Ectodermal cell (in vitro differentiated cells): ENCODE data around the gene DMD.

Source experiments
- H3K27ac ChIP-seq: 2 replicates; pipeline ENCODE4 v1.7.0; 2013; ENCODE audit warnings: mild to moderate bottlenecking, low read depth, low read length; ENCODE audit not compliant: insufficient read depth, poor library complexity, severe bottlenecking
- H3K27me3 ChIP-seq: 2 replicates; pipeline ENCODE4 v1.7.0; 2013; ENCODE audit warnings: mild to moderate bottlenecking, low read length; ENCODE audit not compliant: insufficient read depth, control insufficient read depth, poor library complexity, severe bottlenecking
- H3K36me3 ChIP-seq: one replicate; pipeline ENCODE4 v1.7.0; 2013; ENCODE audit warnings: low read length; ENCODE audit not compliant: control insufficient read depth, insufficient read depth
- H3K4me1 ChIP-seq: one replicate; pipeline ENCODE4 v1.7.0; 2013; ENCODE audit warnings: low read length; ENCODE audit not compliant: control insufficient read depth, insufficient read depth
- H3K4me3 ChIP-seq: 2 replicates; pipeline ENCODE4 v1.7.0; 2013; ENCODE audit warnings: low read depth, low read length, control low read depth; ENCODE audit not compliant: insufficient read depth
- H3K9me3 ChIP-seq: 2 replicates; pipeline ENCODE4 v1.7.0; 2013; ENCODE audit warnings: mild to moderate bottlenecking, low read length, moderate library complexity; ENCODE audit not compliant: control insufficient read depth
- WGBS, 2 experiments: methylation state at CpG; one replicate each; pipeline ENCODE4 v1.1.7; 2013; ENCODE audit warnings: missing lambda C conversion rate in 2 of 2; 5-methylcytosine and 5-hydroxymethylcytosine counted together

The DMD gene

GRCh38 chrX:33062041-33062440 is 149.3 kb downstream of the DMD start:
- WGBS, 2 experiments, result no CpG with 5 or more reads among the region's 1 CpG
- Histone ChIP-seq H3K36me3 (no peaks in the 10 kb centered on the region), H3K4me1 (no peaks in the 10 kb centered on the region), H3K4me3 (no peak overlapping the region), H3K27ac (no peak overlapping the region), H3K27me3 (no peaks in the 10 kb centered on the region), H3K9me3 (no peaks in the 10 kb centered on the region)

GRCh38 chrX:33053001-33053400 is 158.3 kb downstream of the DMD start:
- 88 to 98% methylated on average over 7 of the region's 9 CpGs for WGBS, 2 experiments
- Histone ChIP-seq H3K36me3 (no peaks in the 10 kb centered on the region), H3K9me3 (no peaks in the 10 kb centered on the region), H3K4me1 (no peaks in the 10 kb centered on the region), H3K4me3 (no peak overlapping the region), H3K27ac (no peak overlapping the region), H3K27me3 (no peaks in the 10 kb centered on the region)

GRCh38 chrX:33045882-33046281 is 165.5 kb downstream of the DMD start:
- Histone ChIP-seq H3K4me1 (no peaks in the 10 kb centered on the region), H3K36me3 (no peaks in the 10 kb centered on the region), H3K27me3 (no peaks in the 10 kb centered on the region), H3K27ac (no peak overlapping the region), H3K4me3 (no peak overlapping the region), H3K9me3 (no peaks in the 10 kb centered on the region)
- 75 to 94% methylated on average over 1 to 2 of the region's 2 CpGs for WGBS, 2 experiments

GRCh38 chrX:33045245-33045644 is 166.1 kb downstream of the DMD start:
- H3K36me3 ChIP-seq, result no peaks in the 10 kb centered on the region
- H3K27ac ChIP-seq, result no peak overlapping the region
- H3K9me3 ChIP-seq, result no peaks in the 10 kb centered on the region
- H3K4me1 ChIP-seq, result no peaks in the 10 kb centered on the region
- H3K27me3 ChIP-seq, result no peaks in the 10 kb centered on the region
- 78 to 88% methylated on average over 2 of the region's 3 CpGs for WGBS, 2 experiments
- no peak overlapping the region for H3K4me3 ChIP-seq

GRCh38 chrX:33041141-33041540 is 170.2 kb downstream of the DMD start:
- no peaks in the 10 kb centered on the region for H3K4me1 ChIP-seq
- H3K27me3 ChIP-seq, result no peaks in the 10 kb centered on the region
- no peak overlapping the region for H3K27ac ChIP-seq
- H3K36me3 ChIP-seq, result no peaks in the 10 kb centered on the region
- 97 to 99% methylated on average over 16 to 22 of the region's 22 CpGs for WGBS, 2 experiments
- H3K9me3 ChIP-seq, result no peaks in the 10 kb centered on the region
- no peak overlapping the region for H3K4me3 ChIP-seq

- 94 to 98% methylated on average over 3 of the region's 3 CpGs for WGBS, 2 experiments
Observed at GRCh38 chrX:33032700-33033099, 178.6 kb downstream of the DMD start.

GRCh38 chrX:33014949-33015348 is 196.4 kb downstream of the DMD start:
- 96 to 100% methylated on average over 2 to 6 of the region's 6 CpGs for WGBS, 2 experiments

More at GRCh38 chrX:33032700-33033099, 178.6 kb downstream of the DMD start:
- no peaks in the 10 kb centered on the region for H3K36me3 ChIP-seq
- no peaks in the 10 kb centered on the region for H3K27me3 ChIP-seq
- H3K27ac ChIP-seq, result no peak overlapping the region
- H3K4me1 ChIP-seq, result no peaks in the 10 kb centered on the region
- H3K9me3 ChIP-seq, result no peaks in the 10 kb centered on the region
- H3K4me3 ChIP-seq, result no peak overlapping the region

GRCh38 chrX:33014086-33014485 is 197.3 kb downstream of the DMD start:
- Histone ChIP-seq H3K9me3 (no peaks in the 10 kb centered on the region), H3K4me3 (no peak overlapping the region), H3K27ac (no peak overlapping the region), H3K4me1 (no peaks in the 10 kb centered on the region), H3K27me3 (no peaks in the 10 kb centered on the region), H3K36me3 (no peaks in the 10 kb centered on the region)
- 86 to 95% methylated on average over 3 of the region's 3 CpGs for WGBS, 2 experiments

More at GRCh38 chrX:33014949-33015348, 196.4 kb downstream of the DMD start:
- Histone ChIP-seq H3K27me3 (no peaks in the 10 kb centered on the region), H3K9me3 (no peaks in the 10 kb centered on the region), H3K36me3 (no peaks in the 10 kb centered on the region), H3K4me3 (no peak overlapping the region), H3K4me1 (no peaks in the 10 kb centered on the region), H3K27ac (no peak overlapping the region)

GRCh38 chrX:33001107-33001506 is 210.2 kb downstream of the DMD start:
- H3K9me3 ChIP-seq, result no peaks in the 10 kb centered on the region
- no peak overlapping the region for H3K4me3 ChIP-seq
- no peak overlapping the region for H3K27ac ChIP-seq
- H3K36me3 ChIP-seq, result no peaks in the 10 kb centered on the region
- no peaks in the 10 kb centered on the region for H3K27me3 ChIP-seq
- no peaks in the 10 kb centered on the region for H3K4me1 ChIP-seq

GRCh38 chrX:32998776-32999175 is 212.6 kb downstream of the DMD start:
- H3K4me3 ChIP-seq, result no peak overlapping the region
- 100% methylated on average over 1 to 4 of the region's 4 CpGs for WGBS, 2 experiments
- H3K27ac ChIP-seq, result no peak overlapping the region
- no peaks in the 10 kb centered on the region for H3K27me3 ChIP-seq
- no peaks in the 10 kb centered on the region for H3K9me3 ChIP-seq
- no peaks in the 10 kb centered on the region for H3K4me1 ChIP-seq
- H3K36me3 ChIP-seq, result no peaks in the 10 kb centered on the region

- no peaks in the 10 kb centered on the region for H3K4me1 ChIP-seq
- WGBS, 2 experiments, result 95% methylated on average over 2 of the region's 3 CpGs; no CpG with 5 or more reads in 1 of the 2 experiments
- no peaks in the 10 kb centered on the region for H3K9me3 ChIP-seq
- no peak overlapping the region for H3K27ac ChIP-seq
- no peaks in the 10 kb centered on the region for H3K36me3 ChIP-seq
- no peak overlapping the region for H3K4me3 ChIP-seq
- no peaks in the 10 kb centered on the region for H3K27me3 ChIP-seq
Observed at GRCh38 chrX:32995427-32995826, 215.9 kb downstream of the DMD start.
